Stimulated activated CD4-positive, alpha-beta T cell treated with anti-CD3 and anti-CD28 coated beads, Interleukin-12 subunit alpha, Interleukin-12 subunit beta, amount 100 ng/mL, for 4 hours (primary cell): ENCODE results near the gene NECTIN4.
"Not testable (repeated sequence)": the region's sequence is repeated elsewhere in the genome, so short reads cannot be mapped to it uniquely, and the experiment has no call there.

Experiments
- DNase-seq: peaks from one replicate; pipeline ENCODE4 v3.0.0-alpha.2; 2020

NECTIN4 gene

DNA sequence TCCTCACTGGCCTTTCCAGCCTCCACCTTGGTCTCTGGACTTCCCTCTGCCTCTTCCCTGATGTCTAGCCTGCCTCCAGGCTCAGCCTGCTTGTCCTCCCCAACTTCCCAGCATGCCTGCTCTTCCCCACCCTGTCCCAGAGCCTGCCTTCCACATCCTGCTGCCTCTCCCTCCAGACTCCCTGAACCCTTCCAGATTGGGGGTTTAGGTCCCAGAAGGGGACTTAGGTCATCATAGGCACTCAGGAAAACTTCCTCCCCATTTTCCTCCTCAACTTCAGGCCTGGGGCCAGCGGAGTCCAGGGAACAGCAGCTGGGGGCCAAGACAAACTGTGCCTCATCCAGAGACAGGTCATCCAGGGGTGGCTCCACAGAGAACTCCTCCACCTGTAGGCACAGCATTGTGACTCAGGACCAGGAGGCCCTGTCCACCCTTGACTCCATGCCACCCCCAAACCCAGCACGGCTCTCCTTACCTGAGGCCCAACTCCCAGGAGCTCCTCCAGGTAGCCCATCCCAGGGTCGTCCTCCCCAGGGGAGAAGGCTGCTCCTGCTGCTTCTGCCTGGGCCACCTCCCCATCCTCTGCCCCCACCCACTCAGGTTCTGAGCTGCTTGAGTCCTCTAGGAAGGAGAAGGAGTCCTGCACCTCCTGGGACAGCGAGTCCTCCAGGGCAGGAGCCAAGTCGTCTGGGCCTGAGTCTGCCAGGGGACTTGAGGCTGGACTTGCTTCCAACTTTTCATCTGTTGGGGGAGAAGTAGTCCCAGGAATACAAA, 40.2 kb downstream of the NECTIN4 start:
- DNase-seq: no peak

DNA sequence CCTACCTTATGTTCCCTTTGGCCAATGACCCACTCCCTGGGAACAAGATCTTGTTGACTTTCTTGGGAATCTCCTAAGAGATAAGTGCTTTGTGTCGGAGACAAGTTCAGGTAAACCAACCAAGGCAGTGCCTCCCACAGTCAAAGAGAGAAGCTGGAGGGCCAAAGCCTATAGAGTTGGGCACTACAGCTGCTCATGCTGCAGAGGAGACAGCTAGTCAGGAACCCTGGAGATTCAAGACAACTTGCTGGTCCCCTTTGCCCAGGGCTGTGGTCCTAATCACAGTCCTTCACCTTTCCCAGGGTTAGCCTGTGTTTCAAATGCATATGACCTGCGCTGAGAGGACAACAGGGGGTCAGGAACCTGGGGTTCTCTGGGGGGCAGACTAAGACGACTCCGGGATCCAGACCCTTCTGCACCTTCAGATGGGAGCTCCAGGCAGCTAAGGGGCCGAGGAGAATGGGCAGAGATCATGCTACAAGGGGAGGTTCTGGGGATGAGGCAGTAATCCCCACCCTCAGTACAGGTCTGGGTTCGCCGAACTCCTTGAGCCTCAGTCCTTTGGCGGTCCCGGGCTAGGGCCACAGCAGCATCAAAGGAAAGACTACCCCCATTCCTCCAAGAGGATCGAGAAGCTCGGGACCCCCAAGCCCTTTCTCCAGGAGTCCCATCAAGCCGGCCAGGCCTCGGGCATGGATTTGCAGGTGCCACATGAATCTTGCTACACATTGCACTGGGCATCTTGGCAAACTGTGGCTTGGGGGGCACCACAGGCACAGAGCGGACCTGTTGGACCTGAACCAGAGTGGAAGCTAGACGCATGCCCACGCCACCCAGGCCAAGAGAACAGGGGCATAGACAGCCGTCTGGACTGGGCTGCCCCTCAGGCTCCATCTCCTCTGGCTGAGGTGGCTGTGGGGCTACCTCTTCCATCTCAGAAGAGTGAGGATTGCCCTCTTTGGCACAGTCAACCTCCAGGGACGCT, 41.6 kb downstream of the NECTIN4 start:
- DNase-seq: no peak

DNA sequence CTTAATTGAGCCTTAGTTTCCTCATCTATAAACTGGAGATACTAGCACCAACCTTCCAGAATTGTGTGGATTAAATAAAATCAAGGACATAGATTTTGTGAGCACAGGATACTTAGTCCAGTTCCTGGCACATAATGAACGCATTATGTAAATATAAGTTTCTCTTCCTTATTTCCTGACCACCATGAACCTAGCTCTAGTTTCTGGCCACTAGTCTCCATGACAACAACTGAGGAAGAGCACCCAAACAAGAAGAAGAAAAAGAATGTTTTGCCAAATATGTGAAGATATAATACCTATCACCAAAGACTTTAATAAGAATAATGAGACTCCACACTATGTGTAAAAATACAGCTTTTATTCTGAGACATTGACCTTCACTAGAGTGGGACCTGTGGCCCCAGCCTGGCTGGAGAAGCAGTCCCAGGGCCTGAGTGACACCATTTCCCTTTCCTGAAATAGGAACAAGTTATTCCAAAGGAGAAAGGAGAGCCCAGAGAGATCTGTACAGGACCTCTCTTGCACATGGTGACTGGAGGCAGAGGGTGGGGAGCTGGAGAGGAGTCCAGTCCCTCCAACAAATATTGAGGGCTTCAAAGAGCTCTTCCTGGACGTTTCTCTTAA, 42.6 kb downstream of the NECTIN4 start:
- DNase-seq: no peak

DNA sequence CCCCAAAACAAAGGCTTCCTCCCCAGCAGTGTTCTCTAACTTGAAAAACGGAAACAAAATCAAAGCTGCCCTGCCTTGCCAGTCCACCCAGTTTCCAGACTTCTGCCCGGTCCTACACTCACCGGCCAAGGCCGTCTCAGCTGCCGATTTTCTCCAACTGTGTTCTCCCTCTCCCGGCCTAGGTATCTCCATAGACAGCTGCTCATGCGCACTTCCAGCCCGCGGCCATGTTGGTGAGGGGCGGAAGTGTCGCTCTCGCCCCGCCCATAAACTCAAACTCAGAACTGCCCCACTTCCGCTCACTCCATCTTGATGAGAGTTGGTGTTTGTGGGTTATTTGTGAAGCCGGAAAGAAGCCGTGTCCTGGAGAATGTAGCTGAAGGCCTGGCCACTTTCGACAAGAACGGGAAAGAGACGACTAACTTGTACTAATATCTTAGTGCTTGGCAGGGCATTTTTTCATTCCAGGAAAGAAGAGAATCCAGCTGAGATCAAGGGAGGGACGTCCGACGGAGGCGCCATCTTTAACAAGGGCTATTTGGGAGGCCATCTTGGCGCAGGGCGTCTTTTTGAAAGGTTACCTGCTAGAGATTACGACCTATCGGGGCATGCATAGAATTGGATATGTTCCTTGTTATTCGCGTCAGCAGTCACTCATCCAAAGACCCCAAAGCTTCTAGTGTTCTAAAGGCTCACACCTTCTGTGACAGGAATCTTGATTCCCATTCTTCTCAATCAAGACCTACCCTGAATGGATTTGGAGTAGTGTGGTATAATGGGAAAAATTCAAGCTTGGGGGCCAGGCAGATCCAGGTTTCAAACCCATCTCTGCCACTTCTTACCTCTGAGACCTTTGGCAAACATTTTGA, 43.4 kb downstream of the NECTIN4 start, which contains the start of gene USF1:
TSS of gene USF1 (minus strand) at position 242 of the 869 bp plus-strand sequence. CDS start 2,702 bp downstream, outside the sequence.
- DNase-seq: peak; percentile 85

DNA sequence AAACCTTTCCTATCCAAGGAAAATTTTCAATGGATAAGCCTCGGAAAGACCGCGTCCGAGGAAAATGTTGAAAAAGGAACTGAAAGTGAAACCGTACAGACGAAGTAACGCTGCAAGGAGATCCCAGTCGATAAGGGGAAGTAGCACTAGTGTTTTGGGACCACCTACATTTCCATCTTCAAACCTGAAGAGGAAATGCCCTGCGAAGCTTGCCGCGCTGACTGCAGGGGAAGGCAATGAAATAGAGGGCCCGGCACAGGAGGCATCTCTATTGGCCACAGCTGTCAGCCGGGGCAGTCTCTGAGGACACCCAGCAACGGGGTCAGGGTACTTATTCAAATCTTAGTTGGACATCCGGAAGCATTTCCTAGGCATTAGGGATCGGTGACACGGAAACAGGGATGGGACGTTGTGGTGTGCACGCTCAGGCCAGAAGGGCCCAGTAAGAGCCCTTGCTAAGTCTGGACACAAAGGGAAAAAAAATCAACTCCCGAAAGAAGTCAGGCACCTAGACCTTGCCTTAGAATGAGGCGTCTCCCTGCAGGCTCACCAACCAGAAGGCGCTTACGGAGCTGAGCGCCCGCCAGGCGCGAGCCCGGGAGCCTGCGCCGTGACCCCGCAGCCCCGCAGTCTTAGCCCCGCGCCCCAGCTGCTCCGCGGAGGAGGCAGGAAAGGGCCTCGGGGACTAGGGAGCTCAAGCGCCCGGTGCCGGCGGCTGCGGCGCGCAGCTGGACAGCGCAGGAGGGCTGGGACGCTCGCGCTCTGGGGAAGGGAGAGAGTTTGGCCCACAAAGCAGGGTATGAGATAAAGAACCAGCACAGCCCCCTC, 44.2 kb downstream of the NECTIN4 start:
- DNase-seq: peak; percentile 38

DNA sequence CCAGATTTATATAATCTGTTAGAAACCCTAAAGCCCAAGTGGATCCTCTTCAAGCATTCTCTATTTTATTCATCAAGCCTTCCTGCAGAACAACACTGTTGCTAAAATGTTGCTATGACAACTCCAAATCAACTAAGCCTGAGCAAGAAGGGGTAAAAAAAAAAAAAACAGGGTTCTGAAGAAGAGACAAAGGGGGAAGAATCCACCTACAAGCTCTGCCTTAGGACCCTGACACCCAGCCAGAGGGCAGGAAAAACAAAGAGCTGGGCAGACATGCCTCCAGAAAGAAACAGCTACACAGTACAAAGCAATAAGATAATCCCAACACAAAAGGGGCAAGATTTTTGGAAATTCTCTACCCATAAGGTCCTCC, 44.8 kb downstream of the NECTIN4 start:
- DNase-seq: no peak

DNA sequence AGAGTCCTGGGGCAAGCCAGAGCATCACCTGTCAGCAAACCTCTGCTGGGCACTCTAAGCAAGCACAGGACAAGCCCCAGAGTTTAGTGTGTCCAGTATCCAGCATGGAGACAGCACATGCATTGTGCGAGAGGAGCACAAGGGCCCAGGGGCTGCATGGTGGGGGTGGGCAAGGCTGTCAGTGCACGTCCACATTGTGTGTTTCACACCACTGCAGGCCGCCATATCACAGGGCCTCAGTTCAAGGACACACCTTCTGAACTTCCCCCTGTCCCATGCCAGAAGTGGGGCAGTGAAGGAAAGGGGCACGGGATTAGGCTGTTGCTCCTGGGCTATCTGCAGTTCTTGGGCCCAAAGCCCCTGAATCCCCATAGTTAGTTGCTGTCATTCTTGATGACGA, 49.8 kb downstream of the NECTIN4 start:
- no peak for DNase-seq

DNA sequence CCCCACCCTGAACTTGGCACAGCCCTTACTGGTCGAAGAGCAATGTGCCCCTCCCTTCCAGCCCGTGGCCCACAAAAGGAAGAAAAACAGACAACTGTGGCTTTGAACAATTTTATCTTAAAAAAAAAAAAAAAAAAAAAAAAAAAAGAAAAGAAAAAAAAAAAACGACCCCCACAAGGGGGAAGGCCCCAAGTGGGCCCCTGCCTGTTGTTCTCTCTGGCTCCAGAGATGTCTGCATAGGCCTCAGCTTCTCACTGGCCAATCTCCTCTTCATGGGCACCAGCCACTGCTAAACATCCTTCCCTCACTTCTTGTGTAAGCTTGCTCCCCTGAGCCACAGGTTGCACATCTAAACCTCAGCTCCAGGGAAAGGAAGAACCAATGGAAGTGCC, 50.2 kb downstream of the NECTIN4 start:
- DNase-seq: no peak

DNA sequence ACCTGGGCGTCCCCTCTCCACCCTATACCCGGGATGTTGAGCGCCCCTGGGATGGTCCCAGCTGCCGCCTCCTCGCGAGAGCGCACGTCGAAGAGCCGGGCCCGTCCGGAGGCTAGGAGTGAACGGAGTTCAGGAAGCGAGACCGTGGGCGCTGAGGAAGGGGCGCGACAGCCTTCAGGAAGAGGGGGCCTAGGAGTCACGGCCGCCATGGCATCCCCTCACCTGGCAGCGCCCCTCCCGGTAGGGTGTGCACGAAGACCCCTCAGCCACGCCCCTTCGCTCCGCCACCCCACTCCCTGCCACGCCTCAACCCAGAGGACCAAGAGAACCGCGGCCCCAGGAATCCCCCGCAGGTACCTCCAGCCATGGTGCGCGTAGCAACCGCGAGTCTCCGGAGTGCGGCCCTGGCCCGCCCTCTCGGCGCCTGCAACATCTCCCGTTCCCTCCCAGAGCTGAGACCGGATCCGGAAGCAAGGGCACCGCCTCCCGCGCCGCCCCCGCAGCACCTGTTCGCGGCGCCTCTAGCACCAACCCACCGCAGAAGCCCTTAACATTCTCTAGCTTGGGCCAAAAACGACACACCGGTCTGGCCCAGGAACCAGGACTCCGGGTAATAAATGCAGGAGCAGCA, 50.7 kb downstream of the NECTIN4 start, which contains the start of gene TSTD1:
TSS of gene TSTD1 (minus strand) at position 442 of the 631 bp plus-strand sequence. CDS start at position 367, 75 bp downstream.
- DNase-seq: peak; percentile 80

DNA sequence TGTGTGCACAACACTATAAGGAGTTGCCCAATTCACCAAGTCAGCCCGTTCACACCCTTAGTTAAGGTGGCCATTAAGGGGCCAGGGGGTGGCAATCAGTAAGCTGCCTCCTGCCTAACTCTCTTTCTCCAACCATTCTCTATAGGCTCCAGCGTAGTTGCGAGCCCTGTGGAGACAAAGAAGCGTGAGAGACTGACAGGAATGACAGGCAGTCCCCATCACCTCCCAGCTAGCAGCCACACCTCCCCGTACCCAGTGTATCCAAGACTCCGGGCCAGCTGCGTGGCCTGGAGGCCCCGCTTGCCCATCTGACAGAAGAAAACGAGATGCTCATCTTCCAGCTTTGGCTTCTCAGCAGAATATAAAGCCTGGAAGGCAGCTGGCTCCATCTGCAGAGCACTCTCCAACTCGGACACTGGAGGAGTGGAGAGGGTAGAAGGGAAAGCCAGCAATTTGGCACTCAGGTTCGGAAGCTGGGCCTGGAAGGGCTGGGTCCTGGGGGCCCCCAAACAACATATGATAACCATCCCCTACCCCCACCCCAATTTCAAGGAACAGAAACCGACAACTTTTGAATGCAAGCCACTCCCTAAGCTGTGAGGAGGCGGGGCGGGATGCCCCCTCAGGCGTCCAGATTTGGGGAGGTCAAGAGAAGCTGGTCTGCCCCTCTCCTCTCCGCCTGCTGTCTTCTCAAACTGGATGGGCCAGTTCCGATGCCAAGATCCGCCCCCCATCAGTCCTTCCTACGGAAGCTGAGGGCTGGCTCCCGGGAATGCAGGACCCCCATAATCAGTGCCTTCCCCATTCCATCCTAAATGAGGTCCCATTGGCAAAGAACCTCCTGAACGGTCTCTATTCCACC, 51.5 kb downstream of the NECTIN4 start:
- DNase-seq: no peak

DNA sequence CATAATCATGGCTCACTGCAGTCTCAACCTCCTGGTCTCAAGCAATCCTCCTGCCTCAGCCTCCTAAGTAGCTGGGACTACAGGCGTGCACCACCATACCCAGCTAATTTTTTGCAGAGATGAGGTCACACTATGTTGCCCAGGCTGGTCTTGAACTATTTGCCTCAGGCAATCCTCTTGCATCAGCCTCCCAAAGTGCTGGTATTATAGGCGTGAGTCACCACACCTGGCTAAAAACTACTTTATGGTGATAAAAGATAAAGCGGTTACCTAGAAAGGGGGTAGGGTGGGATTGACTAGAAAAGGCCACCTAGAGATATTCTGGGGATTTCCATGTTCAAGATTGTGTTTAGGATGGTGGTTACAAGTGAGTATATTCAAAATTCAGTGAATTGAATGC, 55.6 kb downstream of the NECTIN4 start:
- DNase-seq: no peak

DNA sequence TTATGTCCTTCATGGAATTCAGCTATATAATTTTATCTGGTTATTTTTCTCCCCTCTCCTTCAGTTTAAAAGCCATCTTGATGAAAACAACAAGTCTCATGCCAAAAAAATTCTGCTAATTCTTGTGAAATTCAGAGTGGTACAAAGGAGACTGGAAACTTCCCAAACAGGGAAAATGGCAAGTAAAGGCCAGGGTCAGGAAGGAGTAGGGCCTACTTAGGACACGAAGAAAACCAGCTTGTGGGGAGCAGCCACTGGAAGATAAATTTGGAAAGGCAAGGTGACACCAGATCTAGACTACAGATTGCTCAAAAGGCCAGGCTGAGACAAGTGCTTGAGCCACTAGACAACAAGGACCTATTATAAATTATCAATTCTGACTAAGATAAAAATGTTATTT, 56.9 kb downstream of the NECTIN4 start:
- no peak for DNase-seq

DNA sequence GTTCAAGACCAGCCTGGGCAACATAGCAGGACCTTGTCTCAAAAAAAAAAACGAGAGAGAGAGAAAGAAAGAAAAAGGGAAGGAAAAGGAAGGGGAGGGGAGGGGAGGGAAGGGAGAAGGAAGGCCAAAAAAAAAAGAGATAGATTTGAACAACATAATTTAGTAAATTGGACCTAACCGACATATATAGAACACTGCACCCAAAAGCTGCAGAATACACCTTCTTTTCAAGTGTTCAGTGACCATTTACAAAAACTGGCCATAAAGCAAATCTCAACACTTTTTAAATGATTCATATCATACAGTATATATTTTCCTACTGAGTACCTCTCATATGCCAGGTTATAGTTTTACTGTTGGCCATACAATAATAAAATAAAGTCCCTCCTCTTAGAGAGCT, 57.5 kb downstream of the NECTIN4 start:
- DNase-seq: no peak

DNA sequence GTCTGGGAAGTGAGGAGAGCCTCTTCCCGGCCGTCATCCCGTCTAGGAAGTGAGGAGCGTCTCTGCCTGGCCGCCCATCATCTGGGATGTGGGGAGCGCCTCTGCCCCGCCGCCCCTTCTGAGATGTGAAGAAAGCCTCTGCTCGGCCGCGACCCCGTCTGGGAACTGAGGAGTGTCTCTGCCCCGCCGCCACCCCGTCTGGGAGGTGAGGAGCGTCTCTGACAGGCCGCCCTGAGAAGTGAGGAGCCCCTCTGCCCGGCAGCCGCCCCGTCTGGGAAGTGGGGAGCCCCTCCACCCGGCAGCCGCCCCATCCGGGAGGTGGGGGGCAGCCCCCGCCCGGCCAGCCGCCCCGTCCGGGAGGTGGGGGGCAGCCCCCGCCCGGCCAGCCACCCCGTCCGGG, 59.9 kb downstream of the NECTIN4 start:
- not testable (repeated sequence) for DNase-seq

DNA sequence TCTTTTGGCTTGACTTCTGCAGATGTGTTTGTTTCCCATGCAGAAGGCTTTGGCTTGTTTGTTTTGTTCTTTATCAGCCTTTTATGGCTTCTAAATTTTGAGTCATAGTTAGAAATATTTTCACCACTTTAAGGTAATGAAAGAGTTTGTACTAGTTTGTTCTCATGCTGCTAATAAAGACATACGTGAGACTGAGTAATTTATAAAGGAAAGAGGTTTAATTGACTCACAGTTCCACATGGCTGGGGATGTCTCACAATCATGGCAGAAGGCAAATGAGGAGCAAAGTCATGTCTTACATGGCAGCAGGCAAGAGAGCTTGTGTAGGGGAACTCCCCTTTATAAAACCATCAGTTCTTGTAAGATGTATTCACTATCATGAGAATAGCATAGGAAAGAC, 62.4 kb downstream of the NECTIN4 start:
- DNase-seq: not testable (repeated sequence)

DNA sequence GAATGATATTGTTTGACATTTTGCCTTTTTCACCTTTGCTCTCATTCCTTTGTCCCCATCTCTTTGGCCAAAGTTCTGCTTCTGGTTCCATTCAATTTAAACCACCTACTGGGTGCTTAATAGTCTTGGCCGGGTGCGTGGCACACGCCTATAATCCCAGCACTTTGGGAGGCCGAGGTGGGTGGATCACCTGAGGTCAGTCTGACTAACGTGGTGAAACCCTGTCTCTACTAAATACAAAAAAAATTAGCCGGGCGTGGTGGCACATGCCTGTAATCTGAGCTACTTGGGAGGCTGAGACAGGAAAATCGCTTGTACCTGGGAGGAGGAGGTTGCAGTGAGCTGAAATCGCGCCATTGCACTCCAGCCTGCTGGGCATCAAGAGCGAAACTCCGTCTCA, 66.9 kb downstream of the NECTIN4 start:
- not testable (repeated sequence) for DNase-seq

DNA sequence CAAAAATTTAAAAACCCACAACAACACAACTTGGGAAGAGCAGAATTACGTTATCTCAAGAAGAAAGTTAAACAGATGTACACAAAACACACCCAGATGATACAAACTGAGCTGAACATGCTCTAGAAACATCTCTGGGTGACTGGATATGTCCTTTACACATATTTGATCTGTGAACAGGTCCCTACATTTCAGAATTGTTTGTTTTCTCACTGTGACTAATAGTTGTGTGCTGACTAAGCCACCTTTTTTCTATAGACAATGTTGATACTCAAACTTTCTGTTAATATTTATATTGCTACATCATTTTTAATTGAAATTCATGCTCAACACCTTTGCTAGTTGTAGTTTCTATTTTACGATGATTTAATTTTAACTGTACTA, 67.4 kb downstream of the NECTIN4 start:
- no peak for DNase-seq

DNA sequence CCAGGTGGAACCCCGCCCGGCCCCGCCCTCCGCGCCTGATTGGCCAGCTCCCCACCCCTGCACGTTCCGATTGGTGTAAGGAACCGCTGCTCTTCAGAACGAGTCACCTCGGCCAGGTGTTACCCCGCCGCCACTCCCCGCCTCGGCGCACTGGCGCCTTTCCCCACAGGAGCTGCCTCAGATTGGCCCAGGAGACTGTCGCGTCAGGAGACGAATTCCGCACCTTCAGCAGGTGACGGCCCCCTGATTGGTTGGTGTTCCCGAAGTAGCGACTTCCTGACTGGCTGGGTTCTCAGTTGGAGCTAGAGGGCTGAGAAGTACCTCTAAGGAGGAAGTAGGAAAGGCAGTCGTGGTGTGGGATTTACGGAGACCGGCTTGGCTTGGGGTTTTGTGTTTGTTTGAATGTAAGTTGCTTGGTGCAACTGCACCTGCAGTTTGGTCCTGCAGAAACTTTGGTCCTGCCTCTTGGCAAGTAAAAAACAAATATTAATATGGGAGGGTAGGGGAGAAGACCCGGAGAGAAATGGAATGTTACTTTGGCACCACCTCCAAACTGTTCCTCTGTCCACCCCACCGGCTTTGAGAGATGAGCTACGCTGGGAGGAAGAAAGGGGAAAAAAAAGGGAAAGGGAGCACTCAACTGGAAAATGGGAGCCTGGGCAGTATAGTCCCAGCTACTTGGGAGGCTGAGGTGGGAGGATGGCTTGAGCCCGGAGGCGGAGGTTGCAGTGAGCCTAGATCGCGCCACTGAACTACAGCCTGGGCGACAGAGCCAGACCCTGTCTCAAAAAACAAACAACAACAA, 68.0 kb downstream of the NECTIN4 start:
- DNase-seq: peak; percentile 81
